Measurements from ENCODE around the gene ZNF619.
A peak's percentile ranks its signal among the peaks of the same experiment; 100 is the strongest.

ZNF619 gene

GRCh38 chr3:40476478-40477470 is at the start of gene ZNF619:
Gene ZNF619 (plus strand): TSS chr3:40477122. CDS start chr3:40477980, 858 bp downstream.
- CTCF ChIA-PET: no interaction called here
- peak; percentile 50 for DNase-seq (ENCODE audit: extremely low spot score)
- POLR2A ChIA-PET: interaction anchor here (0.6 to 2.6 kb wide), 8 partner anchors 10 to 48 kb away, joined by 3 to 32 read pairs (median 4); partner anchors contain the start of genes RPL14, ZNF620 and ZNF621
- TF ChIP-seq ARNT (IDR thresholded peaks at IDR 0.05) (no peak), L3MBTL2 (conservative IDR thresholded peaks at IDR 0.05) (peak; percentile 49), NFRKB (IDR thresholded peaks at IDR 0.05) (no peak), SUZ12 (IDR thresholded peaks at IDR 0.05) (no peak), ELF4 (IDR thresholded peaks at IDR 0.05) (no peak)

GRCh38 chr3:40432793-40433192 is 44.1 kb upstream of the ZNF619 start:
- ChIA-PET POLR2A (no interaction called here), CTCF (no interaction called here)
- no peak for TF ChIP-seq NFRKB (IDR thresholded peaks at IDR 0.05)
- TF ChIP-seq FOXM1 (IDR thresholded peaks at IDR 0.05; ENCODE audit: borderline replicate concordance): no peak
- TF ChIP-seq LEF1 (IDR thresholded peaks at IDR 0.05; ENCODE audit: borderline replicate concordance): no peak
- no peak for TF ChIP-seq PKNOX1 (IDR thresholded peaks at IDR 0.05)
- no peak for TF ChIP-seq SUZ12 (IDR thresholded peaks at IDR 0.05)
- TF ChIP-seq BHLHE40 (IDR thresholded peaks at IDR 0.05; ENCODE audit: borderline replicate concordance): no peak
- no peak for TF ChIP-seq TARDBP (IDR thresholded peaks at IDR 0.05)
- no peak for DNase-seq (ENCODE audit: extremely low spot score)

DNA sequence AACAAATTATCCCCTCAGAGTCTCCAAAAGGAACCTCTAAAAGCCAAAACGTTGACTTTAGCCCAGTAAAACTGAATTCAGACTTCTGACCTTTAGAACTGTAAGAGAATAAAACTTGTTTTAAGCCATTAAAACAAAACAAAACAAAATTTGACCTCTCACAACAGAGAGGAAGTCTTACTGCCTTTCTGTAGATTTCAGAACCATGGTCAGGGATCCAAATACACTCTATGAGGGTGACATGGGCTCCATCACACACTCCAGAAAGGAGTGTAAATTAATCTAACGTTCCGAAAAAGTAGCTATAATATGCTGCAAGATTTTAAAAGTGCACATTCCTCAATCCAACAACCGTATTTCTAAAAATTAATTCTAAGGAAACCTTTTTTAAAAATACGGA is 39.0 kb upstream of the ZNF619 start:
- no peak for DNase-seq (ENCODE audit: extremely low spot score)
- TF ChIP-seq HDGF (IDR thresholded peaks at IDR 0.05; ENCODE audit: borderline replicate concordance) (no peak), FOXK2 (IDR thresholded peaks at IDR 0.05) (no peak), TARDBP (IDR thresholded peaks at IDR 0.05) (no peak), CTBP1 (IDR thresholded peaks at IDR 0.05; ENCODE audit: borderline replicate concordance) (no peak), SP1 (IDR thresholded peaks at IDR 0.05) (no peak), ELF4 (IDR thresholded peaks at IDR 0.05) (no peak), ZNF384 (IDR thresholded peaks at IDR 0.05) (no peak), SUZ12 (IDR thresholded peaks at IDR 0.05) (no peak), BHLHE40 (IDR thresholded peaks at IDR 0.05; ENCODE audit: borderline replicate concordance) (no peak), L3MBTL2 (conservative IDR thresholded peaks at IDR 0.05) (no peak), FOXA1 (IDR thresholded peaks at IDR 0.05) (no peak), PKNOX1 (IDR thresholded peaks at IDR 0.05) (no peak), ARNT (IDR thresholded peaks at IDR 0.05) (no peak), LEF1 (IDR thresholded peaks at IDR 0.05; ENCODE audit: borderline replicate concordance) (no peak), NFRKB (IDR thresholded peaks at IDR 0.05) (no peak)
- ChIA-PET CTCF (no interaction called here), POLR2A (interaction anchor here (2.4 kb wide), 1 partner anchor 15 kb away, joined by 7 read pairs; no protein-coding TSS in a partner anchor)

GRCh38 chr3:40445062-40445461 is 31.9 kb upstream of the ZNF619 start:
- no peak for DNase-seq (ENCODE audit: extremely low spot score)
- ChIA-PET CTCF (no interaction called here), POLR2A (interaction anchor here (1.7 kb wide), 1 partner anchor 12 kb away, joined by 5 read pairs; the partner anchor contains the start of gene RPL14)
- no peak for TF ChIP-seq BHLHE40 (IDR thresholded peaks at IDR 0.05; ENCODE audit: borderline replicate concordance)

DNA sequence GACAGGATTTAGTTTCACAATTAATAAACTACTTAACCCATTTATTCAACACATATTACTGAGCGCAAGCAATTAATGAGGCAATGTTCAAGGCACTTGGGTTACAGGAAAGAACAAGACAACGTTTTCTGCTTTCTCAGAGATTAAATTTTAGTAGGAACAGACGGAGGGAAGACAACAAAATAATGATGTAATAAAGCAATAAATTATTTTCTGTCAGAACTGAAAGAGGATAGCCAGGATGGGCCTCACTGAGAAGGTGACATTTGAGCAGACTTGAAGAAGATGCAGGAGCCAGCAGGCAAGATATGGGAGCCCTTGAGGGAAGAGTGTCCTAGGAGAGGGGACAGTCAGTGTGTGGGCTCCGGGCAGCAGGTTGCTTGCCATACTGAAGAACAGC is 31.0 kb upstream of the ZNF619 start:
- CTCF ChIA-PET: no interaction called here
- no peak for TF ChIP-seq L3MBTL2 (conservative IDR thresholded peaks at IDR 0.05)
- peak; percentile 67; the same call in 1 of the 2 replicates for TF ChIP-seq PKNOX1 (IDR thresholded peaks at IDR 0.05)
- POLR2A ChIA-PET: interaction anchor here (1.7 kb wide), 1 partner anchor 11 kb away, joined by 5 read pairs; the partner anchor contains the start of gene RPL14
- no peak for DNase-seq (ENCODE audit: extremely low spot score)

- POLR2A ChIA-PET: no interaction called here
These were observed 26.5 kb upstream of the ZNF619 start for GRCh38 chr3:40450438-40450837.

GRCh38 chr3:40451551-40451950 is 25.4 kb upstream of the ZNF619 start:
- no peak for DNase-seq (ENCODE audit: extremely low spot score)
- ChIA-PET POLR2A (interaction anchor here (1.6 kb wide), 1 partner anchor 26 kb away, joined by 6 read pairs; the partner anchor contains the start of gene ZNF619), CTCF (no interaction called here)
- no peak for TF ChIP-seq SP1 (IDR thresholded peaks at IDR 0.05)
- no peak for TF ChIP-seq ELF4 (IDR thresholded peaks at IDR 0.05)

More at GRCh38 chr3:40450438-40450837, 26.5 kb upstream of the ZNF619 start:
- no peak for DNase-seq (ENCODE audit: extremely low spot score)
- CTCF ChIA-PET: no interaction called here
- TF ChIP-seq NFRKB (IDR thresholded peaks at IDR 0.05) (no peak), ELF4 (IDR thresholded peaks at IDR 0.05) (no peak), SUZ12 (IDR thresholded peaks at IDR 0.05) (no peak), SP1 (IDR thresholded peaks at IDR 0.05) (no peak), LEF1 (IDR thresholded peaks at IDR 0.05; ENCODE audit: borderline replicate concordance) (no peak), CTBP1 (IDR thresholded peaks at IDR 0.05; ENCODE audit: borderline replicate concordance) (no peak)

Measured in HEK293T (cell line).